ENCODE measurements around the gene GAS5.
A peak's percentile ranks its signal among the peaks of the same experiment; 100 is the strongest.

GAS5 gene

DNA sequence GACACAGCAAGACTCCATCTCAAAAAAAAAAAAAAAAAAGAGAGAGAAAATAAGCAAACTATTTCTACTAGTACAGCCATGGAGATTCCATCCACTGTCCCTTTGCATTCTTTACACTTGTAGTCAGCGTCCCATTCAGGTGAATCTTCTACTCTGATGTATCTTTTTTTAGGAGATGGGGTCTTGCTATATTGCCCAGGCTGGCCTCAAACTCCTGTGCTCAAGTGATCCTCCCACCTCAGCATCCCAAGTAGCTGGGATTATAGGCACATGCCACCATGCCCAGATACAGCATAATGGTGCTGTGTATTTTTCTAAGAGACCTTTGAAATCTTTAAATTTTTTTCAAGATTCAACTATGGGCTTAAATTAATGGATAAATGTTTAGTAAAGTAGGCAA lies 35.0 kb downstream of the GAS5 start:
- Histone ChIP-seq H4K5ac (ENCODE audit: low read length) (no peak overlapping the region), H3K4me2 (ENCODE audit: low read length) (no peak overlapping the region), H2BK5ac (ENCODE audit: low read length) (no peak overlapping the region), H3K4ac (ENCODE audit: low read depth, low read length) (no peak overlapping the region), H3K79me1 (ENCODE audit: low read length) (no peaks in the 10 kb centered on the region), H3K56ac (ENCODE audit: low read length) (no peak overlapping the region), H3K27me3 (ENCODE audit: insufficient read depth, low read length, poor library complexity) (no peaks in the 10 kb centered on the region), H3K4me3 (ENCODE audit: low read length) (no peak overlapping the region), H3K18ac (ENCODE audit: low read length) (no peak overlapping the region), H2BK15ac (replicated peaks; ENCODE audit: low read depth) (no peak overlapping the region), H3K36me3 (ENCODE audit: control insufficient read depth, insufficient read depth, low read length) (no peaks in the 10 kb centered on the region), H3K27ac (ENCODE audit: low read depth, low read length) (no peak overlapping the region), H3K79me2 (ENCODE audit: control insufficient read depth, insufficient read depth, low read length) (no peaks in the 10 kb centered on the region), H3K23ac (ENCODE audit: low read length) (no peak overlapping the region), H3K4me1 (ENCODE audit: control insufficient read depth, low read depth, low read length) (no peaks in the 10 kb centered on the region), H3K9ac (ENCODE audit: low read length) (no peak overlapping the region), H2AK5ac (ENCODE audit: low read length) (no peak overlapping the region), H4K8ac (ENCODE audit: low read depth, low read length) (no peak overlapping the region), H2BK120ac (ENCODE audit: low read depth, low read length) (no peak overlapping the region)
- WGBS (ENCODE audit: extremely low coverage, insufficient coverage, low lambda C conversion rate) = no CpG with 5 or more reads among the region's 1 CpG
- no peak for DNase-seq

GRCh38 chr1:173827611-173828010 lies 40.2 kb downstream of the GAS5 start:
- Histone ChIP-seq H3K4me3 (ENCODE audit: low read length) (no peak overlapping the region), H3K9ac (ENCODE audit: low read length) (no peak overlapping the region), H2BK5ac (ENCODE audit: low read length) (no peak overlapping the region), H4K8ac (ENCODE audit: low read depth, low read length) (no peak overlapping the region), H3K27ac (ENCODE audit: low read depth, low read length) (no peak overlapping the region), H3K36me3 (ENCODE audit: control insufficient read depth, insufficient read depth, low read length) (no peaks in the 10 kb centered on the region), H2BK120ac (ENCODE audit: low read depth, low read length) (no peak overlapping the region), H3K23ac (ENCODE audit: low read length) (no peak overlapping the region), H3K4ac (ENCODE audit: low read depth, low read length) (no peak overlapping the region), H4K5ac (ENCODE audit: low read length) (no peak overlapping the region), H3K4me1 (ENCODE audit: control insufficient read depth, low read depth, low read length) (peaks cover 2% of the 10 kb centered on the region), H3K4me2 (ENCODE audit: low read length) (no peak overlapping the region), H2AK5ac (ENCODE audit: low read length) (no peak overlapping the region), H3K79me2 (ENCODE audit: control insufficient read depth, insufficient read depth, low read length) (peaks cover 15% of the 10 kb centered on the region), H2BK15ac (replicated peaks; ENCODE audit: low read depth) (no peak overlapping the region), H3K27me3 (ENCODE audit: insufficient read depth, low read length, poor library complexity) (no peaks in the 10 kb centered on the region), H3K56ac (ENCODE audit: low read length) (no peak overlapping the region), H3K79me1 (ENCODE audit: low read length) (peaks cover 4% of the 10 kb centered on the region), H3K18ac (ENCODE audit: low read length) (no peak overlapping the region)
- DNase-seq = no peak
- no CpG with 5 or more reads among the region's 2 CpGs for WGBS (ENCODE audit: extremely low coverage, insufficient coverage, low lambda C conversion rate)

DNA sequence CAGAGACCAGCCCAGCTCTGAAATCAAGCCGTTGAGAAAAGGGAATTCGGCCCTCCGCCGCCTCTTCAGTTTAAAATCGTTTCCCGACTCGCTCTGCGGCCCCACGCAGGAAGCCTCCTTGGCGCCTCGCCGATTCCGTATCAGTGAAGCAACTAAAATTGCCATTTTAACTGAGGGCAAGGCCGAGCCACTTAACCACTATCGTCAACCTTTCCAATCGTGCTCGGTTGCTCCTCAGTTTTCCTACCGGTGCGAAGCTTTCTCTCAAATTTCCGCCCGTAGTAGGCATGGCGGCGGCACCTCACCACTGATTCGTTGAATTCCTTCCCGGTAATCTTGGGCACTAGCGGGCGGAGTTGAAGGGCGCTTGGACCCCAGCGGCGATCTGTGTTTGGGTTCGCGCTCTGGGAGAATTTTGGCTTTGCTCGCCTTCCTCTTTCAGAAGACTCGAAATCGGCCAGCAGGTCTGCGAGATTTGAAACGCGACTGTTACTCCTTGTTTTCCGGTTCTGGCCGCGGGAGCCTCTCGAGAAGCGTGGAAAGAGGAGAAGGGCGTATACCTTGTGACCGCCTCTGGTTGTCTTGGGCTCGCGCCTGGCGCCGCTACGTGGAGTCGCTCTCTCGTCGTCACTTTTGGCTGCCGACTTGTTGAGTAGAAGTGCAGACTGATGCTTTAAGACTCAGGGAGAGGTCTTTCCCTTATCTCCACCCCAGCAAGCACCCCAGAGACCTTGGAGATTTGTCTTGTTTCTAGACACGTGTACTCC lies 43.3 kb downstream of the GAS5 start, which contains the start of the genes CENPL and DARS2:
Gene CENPL, minus strand, starts transcription at position 569 of the 767 bp plus-strand sequence. CDS start 13,584 bp downstream, outside the sequence.
Gene DARS2, plus strand, starts transcription at position 359 of the 767 bp plus-strand sequence. CDS start 557 bp downstream, outside the sequence.
- H3K27ac ChIP-seq (ENCODE audit: low read depth, low read length) = peak within 1 kb of the TSS; percentile 82

DNA sequence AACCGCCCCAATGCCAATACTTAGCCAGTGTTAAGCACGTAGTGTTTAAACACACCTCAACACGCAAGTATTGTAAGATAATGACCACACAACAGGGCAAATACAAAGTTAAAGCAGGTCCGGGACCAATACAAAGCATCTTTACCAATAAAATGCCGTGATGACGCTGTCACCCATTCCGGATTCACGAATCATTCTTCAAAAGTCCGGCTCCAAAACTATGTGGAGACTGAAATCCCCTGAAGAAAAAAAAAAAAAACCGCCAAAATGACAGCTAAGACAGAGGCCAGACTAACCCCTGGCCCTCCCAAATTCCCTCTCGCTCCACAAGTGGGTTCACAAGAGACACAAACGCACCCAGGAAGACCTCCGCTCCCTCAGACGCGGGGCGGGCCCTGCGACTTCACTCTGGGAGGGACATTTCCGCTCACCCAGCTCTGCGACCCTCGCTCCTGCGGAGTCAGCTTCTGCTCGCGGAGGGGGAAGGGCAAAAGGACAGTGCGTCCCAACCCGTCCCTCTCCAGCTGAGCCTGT lies 43.9 kb downstream of the GAS5 start:
- Histone ChIP-seq H3K4me1 (ENCODE audit: control insufficient read depth, low read depth, low read length) (peaks cover 2% of the 10 kb centered on the region), H3K23ac (ENCODE audit: low read length) (no peak overlapping the region), H3K4me2 (ENCODE audit: low read length) (peak overlapping the region; percentile 90), H3K9ac (ENCODE audit: low read length) (peak overlapping the region; percentile 88), H3K4ac (ENCODE audit: low read depth, low read length) (peak overlapping the region; percentile 77), H2AK5ac (ENCODE audit: low read length) (peak overlapping the region; percentile 96), H3K27me3 (ENCODE audit: insufficient read depth, low read length, poor library complexity) (no peaks in the 10 kb centered on the region), H3K36me3 (ENCODE audit: control insufficient read depth, insufficient read depth, low read length) (no peaks in the 10 kb centered on the region), H3K4me3 (ENCODE audit: low read length) (peak overlapping the region; percentile 100), H2BK15ac (replicated peaks; ENCODE audit: low read depth) (no peak overlapping the region), H3K18ac (ENCODE audit: low read length) (peak overlapping the region; percentile 65), H4K5ac (ENCODE audit: low read length) (peak overlapping the region; percentile 12), H3K79me1 (ENCODE audit: low read length) (peaks cover 6% of the 10 kb centered on the region), H4K8ac (ENCODE audit: low read depth, low read length) (peak overlapping the region; percentile 15), H3K27ac (ENCODE audit: low read depth, low read length) (peak overlapping the region; percentile 79), H2BK5ac (ENCODE audit: low read length) (peak overlapping the region; percentile 47), H2BK120ac (ENCODE audit: low read depth, low read length) (no peak overlapping the region), H3K79me2 (ENCODE audit: control insufficient read depth, insufficient read depth, low read length) (peaks cover 36% of the 10 kb centered on the region), H3K56ac (ENCODE audit: low read length) (peak overlapping the region; percentile 96)
- DNase-seq = no peak
- WGBS (ENCODE audit: extremely low coverage, insufficient coverage, low lambda C conversion rate) = no CpG with 5 or more reads among the region's 25 CpGs

More for the DNA sequence above, 43.3 kb downstream of the GAS5 start, which contains the start of the genes CENPL and DARS2:
- peaks cover 36% of the 10 kb centered on the region for H3K79me2 ChIP-seq (ENCODE audit: control insufficient read depth, insufficient read depth, low read length)
- H3K4me1 ChIP-seq (ENCODE audit: control insufficient read depth, low read depth, low read length) = peaks cover 2% of the 10 kb centered on the region
- peak within 1 kb of the TSS; percentile 100 for H3K4me3 ChIP-seq (ENCODE audit: low read length)
- peak within 1 kb of the TSS; percentile 96 for H3K56ac ChIP-seq (ENCODE audit: low read length)
- H4K8ac ChIP-seq (ENCODE audit: low read depth, low read length) = peak within 1 kb of the TSS; percentile 15
- peak within 1 kb of the TSS; percentile 49 for H2BK5ac ChIP-seq (ENCODE audit: low read length)
- H2AK5ac ChIP-seq (ENCODE audit: low read length) = peak within 1 kb of the TSS; percentile 96
- WGBS (ENCODE audit: extremely low coverage, insufficient coverage, low lambda C conversion rate) = no CpG with 5 or more reads among the region's 55 CpGs
- no peak within 1 kb of the TSS for H3K23ac ChIP-seq (ENCODE audit: low read length)
- H3K79me1 ChIP-seq (ENCODE audit: low read length) = peaks cover 6% of the 10 kb centered on the region
- peak within 1 kb of the TSS; percentile 16 for H2BK120ac ChIP-seq (ENCODE audit: low read depth, low read length)
- peak within 1 kb of the TSS; percentile 12 for H4K5ac ChIP-seq (ENCODE audit: low read length)
- no peaks in the 10 kb centered on the region for H3K36me3 ChIP-seq (ENCODE audit: control insufficient read depth, insufficient read depth, low read length)
- DNase-seq = peak; percentile 99
- no peaks in the 10 kb centered on the region for H3K27me3 ChIP-seq (ENCODE audit: insufficient read depth, low read length, poor library complexity)
- no peak within 1 kb of the TSS for H2BK15ac ChIP-seq (replicated peaks; ENCODE audit: low read depth)
- H3K4ac ChIP-seq (ENCODE audit: low read depth, low read length) = peak within 1 kb of the TSS; percentile 77
- H3K9ac ChIP-seq (ENCODE audit: low read length) = peak within 1 kb of the TSS; percentile 88
- peak within 1 kb of the TSS; percentile 65 for H3K18ac ChIP-seq (ENCODE audit: low read length)
- H3K4me2 ChIP-seq (ENCODE audit: low read length) = peak within 1 kb of the TSS; percentile 92

DNA sequence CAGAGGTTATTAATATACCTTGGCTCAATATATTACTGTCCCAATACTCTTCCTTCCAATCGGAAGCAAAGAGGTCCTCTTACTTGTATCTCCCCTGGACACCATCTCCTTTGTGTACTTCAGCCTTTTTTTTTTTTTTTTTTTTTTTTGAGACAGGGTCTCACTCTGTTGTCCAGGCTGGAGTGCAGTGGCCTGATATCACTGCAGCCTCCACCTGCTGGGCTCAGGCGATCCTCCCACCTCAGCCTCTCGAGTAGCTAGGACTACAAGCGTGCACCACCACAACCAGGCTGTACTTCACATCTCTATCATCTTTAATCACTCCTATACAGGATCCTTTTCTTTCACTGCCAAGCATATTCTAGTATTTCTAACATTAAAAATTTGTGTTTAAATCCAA lies 46.1 kb downstream of the GAS5 start:
- no peak overlapping the region for H2BK15ac ChIP-seq (replicated peaks; ENCODE audit: low read depth)
- no peak for DNase-seq
- no peak overlapping the region for H3K4me2 ChIP-seq (ENCODE audit: low read length)
- H3K56ac ChIP-seq (ENCODE audit: low read length) = no peak overlapping the region
- no peaks in the 10 kb centered on the region for H3K27me3 ChIP-seq (ENCODE audit: insufficient read depth, low read length, poor library complexity)
- no peak overlapping the region for H2AK5ac ChIP-seq (ENCODE audit: low read length)
- H3K36me3 ChIP-seq (ENCODE audit: control insufficient read depth, insufficient read depth, low read length) = no peaks in the 10 kb centered on the region
- H3K4me1 ChIP-seq (ENCODE audit: control insufficient read depth, low read depth, low read length) = peaks cover 2% of the 10 kb centered on the region
- H3K23ac ChIP-seq (ENCODE audit: low read length) = no peak overlapping the region
- peaks cover 39% of the 10 kb centered on the region for H3K79me2 ChIP-seq (ENCODE audit: control insufficient read depth, insufficient read depth, low read length)
- H3K4me3 ChIP-seq (ENCODE audit: low read length) = no peak overlapping the region
- peaks cover 6% of the 10 kb centered on the region for H3K79me1 ChIP-seq (ENCODE audit: low read length)
- H4K5ac ChIP-seq (ENCODE audit: low read length) = no peak overlapping the region
- H3K9ac ChIP-seq (ENCODE audit: low read length) = no peak overlapping the region
- no peak overlapping the region for H3K27ac ChIP-seq (ENCODE audit: low read depth, low read length)
- WGBS (ENCODE audit: extremely low coverage, insufficient coverage, low lambda C conversion rate) = no CpG with 5 or more reads among the region's 4 CpGs
- H2BK120ac ChIP-seq (ENCODE audit: low read depth, low read length) = no peak overlapping the region
- no peak overlapping the region for H2BK5ac ChIP-seq (ENCODE audit: low read length)
- no peak overlapping the region for H3K18ac ChIP-seq (ENCODE audit: low read length)
- H4K8ac ChIP-seq (ENCODE audit: low read depth, low read length) = no peak overlapping the region
- H3K4ac ChIP-seq (ENCODE audit: low read depth, low read length) = no peak overlapping the region

Measured in mesendoderm (in vitro differentiated cells).